COLO668 (cell line): ENCODE data around the gene SKAP1.
"Not testable (repeated sequence)": the region's sequence is repeated elsewhere in the genome, so short reads cannot be mapped to it uniquely, and the experiment has no call there.

ENCODE experiments used
- DNase-seq: peaks from one replicate; lab custom pipeline; 2025; ENCODE audit not compliant: unreplicated experiment; lab: John Stamatoyannopoulos, UW

SKAP1 gene

GRCh38 chr17:48293319-48294019 is 136.5 kb downstream of the SKAP1 start:
- no peak for DNase-seq

- no peak for DNase-seq
Measured at GRCh38 chr17:48290378-48290777, 139.6 kb downstream of the SKAP1 start.

GRCh38 chr17:48286917-48287316 is 143.1 kb downstream of the SKAP1 start:
- DNase-seq = not testable (repeated sequence)

- DNase-seq = no peak
Measured at GRCh38 chr17:48285614-48286013, 144.4 kb downstream of the SKAP1 start.

GRCh38 chr17:48283907-48284306 is 146.1 kb downstream of the SKAP1 start:
- no peak for DNase-seq

GRCh38 chr17:48283411-48283810 is 146.6 kb downstream of the SKAP1 start:
- DNase-seq = no peak

- no peak for DNase-seq
Measured at GRCh38 chr17:48282303-48282702, 147.7 kb downstream of the SKAP1 start.

GRCh38 chr17:48278760-48279491 is 151.1 kb downstream of the SKAP1 start:
- DNase-seq = no peak

GRCh38 chr17:48276776-48277175 is 153.2 kb downstream of the SKAP1 start:
- no peak for DNase-seq

- DNase-seq = no peak
Measured at GRCh38 chr17:48270899-48271298, 159.1 kb downstream of the SKAP1 start.

GRCh38 chr17:48269209-48269608 is 160.8 kb downstream of the SKAP1 start:
- no peak for DNase-seq

- DNase-seq = no peak
Measured at GRCh38 chr17:48263731-48264035, 166.3 kb downstream of the SKAP1 start.

GRCh38 chr17:48262982-48263730 is 166.9 kb downstream of the SKAP1 start:
- no peak for DNase-seq

GRCh38 chr17:48261297-48261880 is 168.6 kb downstream of the SKAP1 start:
- DNase-seq = peak; percentile 17

GRCh38 chr17:48259694-48260291 is 170.2 kb downstream of the SKAP1 start:
- DNase-seq = peak; percentile 9

GRCh38 chr17:48258331-48258730 is 171.7 kb downstream of the SKAP1 start:
- no peak for DNase-seq

GRCh38 chr17:48255759-48256158 is 174.3 kb downstream of the SKAP1 start:
- DNase-seq = no peak

- no peak for DNase-seq
Measured at GRCh38 chr17:48254896-48255295, 175.1 kb downstream of the SKAP1 start.

GRCh38 chr17:48253975-48254374 is 176.0 kb downstream of the SKAP1 start:
- no peak for DNase-seq

GRCh38 chr17:48251950-48252349 is 178.1 kb downstream of the SKAP1 start:
- DNase-seq = no peak

- DNase-seq = no peak
Measured at GRCh38 chr17:48250949-48251348, 179.1 kb downstream of the SKAP1 start.
